HG03064 (cell line): ENCODE results near the gene ARVCF.

ENCODE experiments used
- ATAC-seq: cut with Tn5 transposase; IDR thresholded peaks from one replicate; pipeline ENCODE4 v1.9.1; 2021; ENCODE audit warnings: low read depth; ENCODE audit not compliant: unreplicated experiment

Gene ARVCF

GRCh38 chr22:19964701-19965386 is 51.8 kb downstream of the ARVCF start:
- no peak for ATAC-seq

- ATAC-seq = no peak
Measured at GRCh38 chr22:19963863-19964642, 52.6 kb downstream of the ARVCF start.

GRCh38 chr22:19962909-19963806 is 53.5 kb downstream of the ARVCF start:
- ATAC-seq = no peak

- no peak for ATAC-seq
Measured at GRCh38 chr22:19962246-19962908, 54.2 kb downstream of the ARVCF start.

GRCh38 chr22:19961868-19962245 is 54.8 kb downstream of the ARVCF start:
- no peak for ATAC-seq

GRCh38 chr22:19961201-19961580 is 55.4 kb downstream of the ARVCF start:
- ATAC-seq = no peak

- ATAC-seq = no peak
Measured at GRCh38 chr22:19960491-19961200, 56.0 kb downstream of the ARVCF start.

- no peak for ATAC-seq
Measured at GRCh38 chr22:19959587-19960490, 56.8 kb downstream of the ARVCF start.

GRCh38 chr22:19959043-19959586 is 57.5 kb downstream of the ARVCF start:
- ATAC-seq = no peak

GRCh38 chr22:19958083-19959042 is 58.3 kb downstream of the ARVCF start:
- ATAC-seq = no peak

GRCh38 chr22:19957445-19957844 is 59.2 kb downstream of the ARVCF start:
- no peak for ATAC-seq

GRCh38 chr22:19955241-19956128 is 61.1 kb downstream of the ARVCF start:
- no peak for ATAC-seq

- no peak for ATAC-seq
Measured at GRCh38 chr22:19951346-19951745, 65.3 kb downstream of the ARVCF start.

GRCh38 chr22:19948057-19948760 is 68.4 kb downstream of the ARVCF start:
- ATAC-seq = no peak

GRCh38 chr22:19943082-19944026 is 73.3 kb downstream of the ARVCF start:
- no peak for ATAC-seq
